Endometrial microvascular endothelial cells (primary cell): ENCODE results near the gene AP4E1. TPM values are rescaled to one million over a fixed set of nuclear protein-coding genes. Genes with fewer than 3 reads are reported as not detected.
"Not testable (repeated sequence)": the region's sequence is repeated elsewhere in the genome, so short reads cannot be mapped to it uniquely, and the experiment has no call there.

Experiments used
- in situ Hi-C: cut with HindIII; loops from 2 replicates; pipeline ENCODE4 v1.10.0; 2017; ENCODE audit warnings: low sequenced_read_pairs, low pct_unique_long_range_greater_than_20kb; ENCODE audit errors: inconsistent ontology term
- total RNA-seq: library from RNA; depleted of rRNA; stranded (reverse); fragments of >200 nt; gene quantifications from one replicate; pipeline ENCODE4 v1.2.3, GENCODE V29; 2015; ENCODE audit errors: inconsistent ontology term

Gene AP4E1
- total RNA-seq, 1 donor from 2014 or later, result 10.6 TPM

DNA sequence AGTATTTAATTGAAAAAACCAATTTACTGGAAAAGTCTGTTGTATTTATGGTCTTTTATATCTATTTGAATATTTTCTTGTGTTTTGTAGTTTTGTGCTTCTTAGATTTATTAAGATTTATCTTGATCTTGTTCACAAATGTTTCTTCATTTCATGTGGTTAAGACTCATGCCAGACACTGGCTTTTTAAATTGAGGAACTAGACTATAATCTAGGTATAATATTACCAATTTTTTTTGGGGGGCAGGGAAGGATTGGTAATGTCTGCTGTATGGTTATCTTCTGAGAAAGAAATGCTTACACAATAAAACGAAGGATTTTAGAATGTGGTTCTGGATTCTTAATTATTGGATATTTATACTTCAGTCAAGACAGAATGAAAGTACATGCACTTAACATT lies 24.9 kb downstream of the AP4E1 start:
- in situ Hi-C loops, result no loop called here

DNA sequence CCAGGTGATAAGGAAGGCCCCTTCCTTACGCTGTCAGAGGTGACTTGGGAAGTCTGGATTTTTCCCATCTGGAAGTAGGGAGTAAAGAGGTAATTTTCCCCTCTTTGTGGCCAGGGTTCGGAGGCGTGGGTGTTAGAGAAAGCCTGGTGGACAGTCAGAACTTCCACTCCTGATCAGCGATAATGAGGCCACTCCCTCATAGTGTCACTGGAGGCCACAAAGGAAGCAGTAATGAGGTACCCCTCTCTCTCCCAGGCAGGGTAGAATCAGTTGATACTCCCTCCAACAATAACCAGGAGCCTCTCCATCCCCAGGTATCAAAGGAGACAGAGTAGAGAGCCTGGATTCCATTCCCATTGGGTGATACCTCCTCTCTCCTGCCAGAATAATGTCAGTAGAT lies 30.0 kb downstream of the AP4E1 start:
- in situ Hi-C loops, result no loop called here

DNA sequence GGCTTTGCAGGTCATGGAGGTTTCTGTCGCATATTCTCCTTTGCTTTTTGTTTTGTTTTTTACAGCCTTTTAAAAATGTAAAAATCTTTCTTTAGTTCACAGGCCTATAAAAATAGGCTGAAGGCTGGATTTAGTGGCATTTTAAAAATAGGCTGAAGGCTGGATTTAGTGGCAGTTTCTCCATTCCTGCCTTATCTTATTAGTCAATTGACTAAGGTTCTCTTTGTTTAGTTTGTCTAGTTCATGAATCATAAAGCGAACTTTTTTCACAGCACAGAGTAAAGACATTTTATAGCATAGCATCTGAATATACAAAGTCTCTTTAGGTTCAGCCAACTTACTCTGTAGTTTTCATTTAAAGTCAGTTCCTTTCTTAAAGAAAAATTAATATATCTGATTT lies 31.4 kb downstream of the AP4E1 start:
- in situ Hi-C loops, result no loop called here

DNA sequence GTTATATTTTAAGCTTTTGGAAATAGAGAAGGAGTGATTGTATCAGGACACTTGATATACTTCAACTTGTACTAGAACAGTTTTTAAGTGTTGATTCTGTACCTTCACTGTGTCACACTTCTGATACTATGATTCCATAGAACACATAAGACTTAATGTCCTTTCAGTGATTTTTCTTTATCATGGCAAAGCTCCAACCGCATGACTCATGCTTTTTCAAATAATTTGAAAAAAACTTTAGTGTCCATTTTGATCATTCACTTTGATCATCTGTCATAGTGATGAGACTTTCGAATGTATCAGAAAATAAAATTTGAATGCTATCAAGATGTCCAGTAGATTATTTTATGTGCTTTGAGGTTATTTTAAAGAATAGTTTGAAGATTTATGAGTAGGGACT lies 32.0 kb downstream of the AP4E1 start:
- in situ Hi-C loops, result no loop called here

DNA sequence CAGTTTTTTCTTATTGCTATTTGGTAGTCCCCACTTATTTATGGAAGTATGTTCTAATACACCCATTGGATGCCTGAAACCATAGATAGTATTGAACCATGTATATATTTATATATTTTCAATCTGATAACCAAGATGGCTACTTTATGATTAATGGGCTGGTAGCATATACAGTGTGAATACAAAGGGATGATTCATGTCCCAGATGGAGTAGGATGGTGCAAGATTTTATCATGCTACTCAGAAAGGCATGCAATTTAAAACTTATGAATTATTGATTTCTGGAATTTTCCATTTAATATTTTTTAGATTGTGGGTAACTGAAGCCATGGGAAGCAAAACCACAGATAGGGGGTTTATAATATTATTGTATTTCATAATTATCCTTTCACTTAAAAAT lies 35.2 kb downstream of the AP4E1 start:
- in situ Hi-C loops, result no loop called here

DNA sequence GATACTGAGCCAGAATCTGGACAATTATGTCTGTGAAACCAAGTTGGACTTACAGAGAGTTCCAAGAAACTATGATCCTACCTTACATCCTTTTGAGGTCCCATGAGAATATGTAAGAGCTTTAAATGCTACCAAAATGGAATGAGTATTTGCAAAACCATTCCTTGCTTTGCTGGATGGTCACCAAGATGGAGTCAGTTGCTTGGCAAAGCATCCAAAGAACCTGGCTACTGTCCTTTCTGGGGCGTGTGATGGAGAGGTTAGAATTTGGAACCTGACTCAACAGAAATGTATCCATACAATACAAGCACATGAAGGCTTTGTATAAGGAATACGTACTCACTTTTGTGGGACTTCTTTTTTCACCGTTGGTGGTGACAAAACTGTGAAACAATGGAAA lies 36.2 kb downstream of the AP4E1 start:
- in situ Hi-C loops, result no loop called here

DNA sequence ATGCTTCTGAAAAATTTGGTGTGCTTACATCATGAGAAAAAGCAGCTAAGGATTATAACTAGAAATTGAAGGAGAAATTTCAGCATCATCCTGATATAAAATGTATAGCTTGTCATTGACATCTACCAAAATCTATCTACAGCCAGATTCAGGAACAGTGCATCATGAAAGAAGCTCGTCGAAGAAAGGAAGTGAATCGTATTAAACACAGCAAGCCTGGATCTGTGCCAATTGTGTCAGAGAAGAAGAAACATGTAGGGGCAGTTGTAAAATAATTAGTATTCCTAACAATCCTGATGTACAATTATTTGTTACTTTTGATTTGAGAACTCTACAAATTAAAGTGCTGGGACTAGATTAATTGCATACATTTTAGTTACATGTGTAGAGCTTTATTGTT lies 37.2 kb downstream of the AP4E1 start:
- in situ Hi-C loops, result no loop called here

DNA sequence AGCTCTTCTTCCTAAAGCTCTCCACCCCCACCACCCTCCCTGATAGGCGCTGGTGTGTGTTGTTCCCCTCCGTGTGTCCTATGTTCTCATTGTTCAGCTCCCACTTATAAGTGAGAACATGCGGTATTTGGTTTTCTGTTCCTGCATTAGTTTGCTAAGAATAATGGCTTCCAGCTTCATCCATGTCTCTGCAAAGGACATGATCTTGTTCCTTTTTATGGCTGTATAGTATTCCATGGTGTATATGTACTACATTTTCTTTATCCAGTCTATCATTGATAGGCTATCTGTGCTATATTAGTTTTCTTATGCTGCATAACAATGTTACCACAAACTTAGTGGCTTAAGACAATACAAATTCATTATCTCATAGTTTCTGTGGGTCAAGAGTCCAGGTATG lies 42.3 kb downstream of the AP4E1 start:
- in situ Hi-C loops, result not testable (repeated sequence)

DNA sequence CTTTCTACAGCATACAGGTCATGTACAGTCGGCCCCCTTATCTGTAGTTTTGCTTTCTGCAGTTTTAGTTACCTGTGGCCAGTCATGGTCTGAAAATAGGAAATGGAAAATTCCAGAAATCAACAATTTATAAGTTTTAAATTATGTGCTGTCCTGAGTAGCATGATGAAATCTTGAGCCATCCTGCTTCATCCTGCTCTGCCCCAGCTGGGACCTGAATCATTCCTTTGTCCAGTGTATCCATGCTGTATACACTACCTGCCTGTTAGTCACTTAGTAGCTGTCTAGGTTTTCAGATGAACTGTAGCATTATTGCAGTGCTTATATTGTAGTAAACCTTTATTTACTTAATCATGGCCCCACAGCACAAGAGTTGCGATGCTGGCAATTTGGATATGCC lies 44.8 kb downstream of the AP4E1 start:
- in situ Hi-C loops, result no loop called here

DNA sequence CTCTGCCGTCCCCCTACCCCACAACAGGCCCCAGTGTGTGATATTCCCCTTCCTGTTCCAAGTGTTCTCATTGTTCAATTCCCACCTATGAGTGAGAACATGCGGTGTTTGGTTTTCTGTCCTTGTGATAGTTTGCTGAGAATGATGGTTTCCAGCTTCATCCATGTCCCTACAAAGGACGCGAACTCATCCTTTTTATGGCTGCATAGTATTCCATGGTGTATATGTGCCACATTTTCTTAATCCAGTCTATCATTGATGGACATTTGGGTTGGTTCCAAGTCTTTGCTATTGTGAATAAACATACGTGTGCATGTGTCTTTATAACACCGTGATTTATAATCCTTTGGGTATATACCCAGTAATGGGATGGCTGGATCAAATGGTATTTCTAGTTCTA lies 46.4 kb downstream of the AP4E1 start:
- in situ Hi-C loops, result not testable (repeated sequence)

DNA sequence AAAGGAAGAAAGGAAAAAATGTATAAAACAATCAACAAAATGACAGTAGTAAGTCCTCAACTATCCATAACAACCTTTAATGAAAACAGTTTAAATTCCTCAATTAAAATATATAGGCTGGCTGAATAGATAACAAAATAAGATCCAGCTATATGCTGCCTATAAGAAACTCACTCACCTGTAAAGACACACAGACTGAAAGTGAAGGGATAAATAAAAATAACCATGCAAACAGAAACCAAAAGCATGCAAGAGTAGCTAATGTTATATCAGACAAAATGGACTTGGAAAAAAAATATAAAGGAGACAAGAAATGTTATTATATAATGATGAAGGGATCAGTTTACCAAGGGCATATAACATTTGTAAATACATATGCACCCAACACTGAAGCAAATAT lies 51.2 kb downstream of the AP4E1 start:
- in situ Hi-C loops, result no loop called here

DNA sequence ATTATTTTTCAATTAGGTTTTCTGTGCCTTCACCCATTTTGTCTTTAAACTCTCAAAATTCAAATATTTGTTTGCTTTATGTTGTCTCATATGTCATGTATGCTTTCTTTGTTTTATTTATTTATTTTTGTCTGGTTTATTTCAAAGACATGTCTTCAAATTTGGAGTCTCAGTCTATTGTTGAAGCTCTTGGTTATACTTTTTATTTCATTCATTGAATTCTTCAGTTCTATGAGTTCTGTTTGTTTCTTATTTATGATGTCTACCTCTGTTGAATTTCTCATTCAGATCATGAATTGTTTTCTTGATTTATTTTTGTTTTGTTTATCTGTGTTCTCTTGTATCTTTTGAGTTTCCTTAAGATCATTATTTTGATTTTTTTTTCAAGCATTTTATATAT lies 55.6 kb downstream of the AP4E1 start:
- in situ Hi-C loops, result no loop called here

DNA sequence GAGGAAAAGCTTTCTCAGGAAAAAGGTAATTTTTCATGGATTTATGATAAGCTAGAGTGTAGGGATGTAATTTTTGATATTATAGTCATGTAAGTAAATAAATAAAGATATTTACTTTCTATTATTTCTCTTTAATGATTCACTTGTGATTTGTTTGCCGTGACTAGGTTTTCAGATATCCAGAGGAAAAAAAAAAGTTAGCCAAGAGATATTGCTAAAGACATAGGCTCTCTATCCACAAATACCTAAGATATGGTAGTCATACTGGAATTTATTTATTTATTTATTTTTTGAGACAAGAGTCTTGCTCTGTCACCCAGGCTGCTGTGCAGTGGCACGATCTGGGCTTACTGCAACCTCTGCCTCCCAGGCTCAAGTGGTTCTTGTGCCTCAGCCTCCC lies 59.9 kb downstream of the AP4E1 start:
- in situ Hi-C loops, result no loop called here

DNA sequence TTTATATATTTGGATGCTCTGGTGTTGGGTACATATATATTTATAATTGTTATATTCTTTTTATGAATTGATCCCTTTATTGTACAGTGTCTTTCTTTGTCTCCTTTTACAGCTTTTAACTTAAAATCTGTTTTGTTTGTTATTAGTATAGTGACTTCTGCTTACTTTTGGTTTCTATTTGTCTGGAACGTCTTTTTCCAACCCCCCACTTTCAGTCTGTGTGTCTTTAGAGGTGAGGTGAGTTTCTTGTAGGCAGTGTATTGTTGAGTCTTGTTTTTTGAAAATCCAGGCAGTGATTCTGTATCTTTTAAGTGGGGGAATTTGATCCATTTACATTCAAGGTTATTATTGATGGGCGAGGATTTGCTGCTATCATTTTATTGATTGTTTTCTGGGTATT lies 62.0 kb downstream of the AP4E1 start:
- in situ Hi-C loops, result no loop called here

DNA sequence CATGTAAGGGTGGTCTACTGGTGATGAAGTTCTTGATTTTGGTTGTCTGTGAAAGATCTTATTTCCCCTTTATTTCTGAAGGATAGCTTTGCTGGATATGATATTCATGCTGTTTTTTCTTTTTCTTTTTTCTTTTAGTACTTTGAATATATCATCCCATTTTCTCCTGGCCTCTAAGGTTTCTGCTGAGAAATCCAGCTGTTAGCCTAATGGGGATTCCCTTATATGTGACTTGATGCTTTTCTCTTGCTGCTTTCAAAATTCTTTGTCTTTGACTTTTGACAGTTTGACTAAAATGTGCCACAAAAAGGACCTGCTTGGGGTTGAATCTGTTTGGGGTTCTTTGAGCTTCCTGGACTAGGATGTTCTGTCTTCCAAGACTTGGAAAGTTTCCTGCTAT lies 62.6 kb downstream of the AP4E1 start:
- in situ Hi-C loops, result no loop called here

DNA sequence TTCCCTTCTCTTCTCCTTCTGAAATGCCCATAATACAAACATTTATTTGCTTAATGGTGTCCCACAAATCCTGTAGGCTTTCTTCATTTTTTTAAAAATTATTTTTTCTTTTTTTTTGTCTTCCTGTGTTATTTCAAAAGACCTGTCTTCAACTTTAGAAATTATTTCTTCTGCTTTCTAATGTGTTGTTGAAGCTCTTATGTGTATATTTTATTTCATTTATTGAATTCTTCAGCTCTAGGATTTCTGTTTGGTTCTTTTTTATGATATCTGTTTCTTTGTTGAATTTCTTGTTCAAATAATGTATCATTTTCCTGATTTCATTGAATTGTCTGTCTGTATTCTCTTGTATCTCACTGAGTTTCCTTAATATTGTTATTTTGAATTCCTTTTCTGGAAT lies 63.1 kb downstream of the AP4E1 start:
- in situ Hi-C loops, result no loop called here

DNA sequence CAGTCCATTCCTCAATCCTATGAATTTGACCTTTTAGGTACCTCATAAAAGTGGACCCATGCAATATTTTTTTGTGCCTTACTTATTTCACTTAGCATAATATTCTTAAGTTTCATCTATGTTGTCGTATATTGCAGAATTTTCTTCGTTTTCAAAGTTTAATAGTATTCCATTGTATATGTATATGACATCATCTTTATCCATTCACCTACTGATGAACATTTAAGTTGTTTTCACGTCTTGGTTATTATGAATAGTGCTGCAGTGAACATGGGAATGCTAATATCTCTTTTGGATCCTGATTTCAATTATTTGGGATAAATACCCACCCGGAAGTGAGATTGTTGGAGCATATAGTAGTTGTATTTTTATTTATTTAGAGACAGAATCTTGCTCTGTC lies 65.1 kb downstream of the AP4E1 start:
- in situ Hi-C loops, result no loop called here

DNA sequence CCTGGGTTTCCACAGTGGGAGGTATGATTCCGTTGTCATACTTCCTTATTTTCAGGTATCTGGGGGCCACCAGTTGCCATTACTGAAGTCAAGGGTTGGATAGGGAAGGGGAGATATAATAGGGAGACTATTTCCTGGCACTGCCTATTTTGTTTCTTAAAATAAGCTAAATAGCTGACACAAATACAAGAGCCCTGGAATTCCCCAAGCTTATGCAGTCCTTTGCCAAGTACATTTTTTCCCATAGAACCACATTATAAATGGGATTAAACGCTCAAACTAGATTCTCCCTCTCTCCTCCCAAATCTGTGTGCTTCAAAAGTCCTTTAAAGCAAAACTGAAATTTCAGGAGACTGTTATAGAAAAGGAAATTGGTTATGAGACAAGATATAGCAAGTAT lies 68.7 kb downstream of the AP4E1 start:
- in situ Hi-C loops, result no loop called here

DNA sequence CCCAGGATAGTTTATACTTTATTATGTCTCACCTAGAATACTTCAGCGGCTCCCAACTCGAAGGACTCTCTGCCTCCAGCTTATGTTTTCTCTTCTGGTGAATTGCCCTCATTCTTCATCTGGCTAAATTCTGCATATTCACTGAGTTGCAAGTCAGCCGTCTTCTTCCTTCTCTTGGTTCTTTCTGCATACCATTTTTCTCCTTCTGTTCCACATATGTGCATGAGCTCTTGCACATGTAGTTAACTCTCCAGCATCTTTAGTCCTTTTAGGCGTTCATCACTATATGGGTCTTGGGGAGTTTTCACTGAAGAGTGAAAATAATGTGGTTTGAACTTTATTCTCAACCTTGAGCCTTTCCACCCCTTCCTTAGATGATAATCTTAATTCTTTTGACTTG lies 70.1 kb downstream of the AP4E1 start:
- in situ Hi-C loops, result no loop called here

DNA sequence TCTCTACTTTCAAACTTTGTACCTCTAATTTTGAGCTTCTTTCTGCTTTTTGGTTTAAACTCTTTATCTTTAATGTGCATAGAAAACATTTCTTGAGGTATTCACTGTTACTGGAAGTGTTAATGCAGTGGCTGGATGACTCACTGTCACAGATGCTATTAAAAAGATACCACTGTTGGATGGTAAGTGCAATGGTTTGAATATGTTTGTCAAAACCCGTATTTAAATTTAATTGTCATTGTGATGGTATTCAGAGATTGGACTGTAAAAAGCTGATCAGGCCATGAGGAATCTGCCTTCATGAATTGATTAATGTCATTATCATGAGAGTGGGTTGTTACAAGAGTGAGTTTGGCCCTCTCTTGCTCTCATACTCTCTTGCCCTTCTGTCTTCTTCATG lies 70.6 kb downstream of the AP4E1 start:
- in situ Hi-C loops, result no loop called here

DNA sequence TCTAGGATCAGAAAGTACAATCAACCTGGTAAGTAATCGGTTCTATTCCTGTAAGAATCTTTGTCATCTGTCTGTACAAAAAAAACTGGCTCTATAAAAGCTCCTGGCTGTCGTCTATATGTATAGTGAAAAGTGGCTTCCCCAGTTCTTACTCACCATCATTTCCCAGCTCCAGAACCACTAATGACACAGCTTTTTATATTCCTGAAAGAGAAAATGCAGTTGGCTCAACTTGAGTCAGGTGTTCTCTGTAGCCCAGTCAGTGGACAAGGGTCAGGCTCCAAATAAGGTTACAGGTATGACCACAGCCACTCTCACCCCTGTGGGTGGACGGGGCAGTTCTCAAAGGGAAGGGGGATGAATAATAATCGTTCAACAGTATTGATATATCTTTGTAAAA lies 85.1 kb downstream of the AP4E1 start:
- in situ Hi-C loops, result no loop called here

DNA sequence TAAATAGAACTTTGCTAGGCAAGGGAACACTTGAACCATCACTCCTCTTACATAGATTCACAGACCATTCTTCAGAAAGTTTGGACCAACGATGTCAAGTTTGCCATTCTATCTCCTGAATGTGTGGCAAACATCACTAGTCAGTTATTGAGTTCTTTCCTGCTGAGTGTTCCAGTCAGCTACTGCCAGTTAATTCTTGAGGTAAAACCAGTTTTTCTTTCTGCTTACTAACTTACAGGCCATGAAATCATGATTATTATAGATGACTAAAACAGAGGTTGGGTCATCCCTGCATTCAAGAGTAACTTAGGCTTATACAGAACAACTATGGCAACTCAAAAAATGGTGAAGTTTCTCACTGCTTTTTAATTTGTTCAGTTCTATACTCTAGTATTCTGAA lies 88.2 kb downstream of the AP4E1 start:
- in situ Hi-C loops, result no loop called here
